Measurements from ENCODE around the gene CELSR2.

CELSR2 gene

DNA sequence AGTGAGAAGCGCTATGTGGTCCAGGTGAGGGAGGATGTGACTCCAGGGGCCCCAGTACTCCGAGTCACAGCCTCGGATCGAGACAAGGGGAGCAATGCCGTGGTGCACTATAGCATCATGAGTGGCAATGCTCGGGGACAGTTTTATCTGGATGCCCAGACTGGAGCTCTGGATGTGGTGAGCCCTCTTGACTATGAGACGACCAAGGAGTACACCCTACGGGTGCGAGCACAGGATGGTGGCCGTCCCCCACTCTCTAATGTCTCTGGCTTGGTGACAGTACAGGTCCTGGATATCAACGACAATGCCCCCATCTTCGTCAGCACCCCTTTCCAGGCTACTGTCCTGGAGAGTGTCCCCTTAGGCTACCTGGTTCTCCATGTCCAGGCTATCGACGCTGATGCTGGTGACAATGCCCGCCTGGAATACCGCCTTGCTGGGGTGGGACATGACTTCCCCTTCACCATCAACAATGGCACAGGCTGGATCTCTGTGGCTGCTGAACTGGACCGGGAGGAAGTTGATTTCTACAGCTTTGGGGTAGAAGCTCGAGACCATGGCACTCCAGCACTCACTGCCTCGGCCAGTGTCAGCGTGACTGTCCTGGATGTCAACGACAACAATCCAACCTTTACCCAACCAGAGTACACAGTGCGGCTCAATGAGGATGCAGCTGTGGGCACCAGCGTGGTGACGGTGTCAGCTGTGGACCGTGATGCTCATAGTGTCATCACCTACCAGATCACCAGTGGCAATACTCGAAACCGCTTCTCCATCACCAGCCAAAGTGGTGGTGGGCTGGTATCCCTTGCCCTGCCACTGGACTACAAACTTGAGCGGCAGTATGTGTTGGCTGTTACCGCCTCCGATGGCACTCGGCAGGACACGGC, 2.2 kb downstream of the CELSR2 start:
- DNase-seq = no peak

DNA sequence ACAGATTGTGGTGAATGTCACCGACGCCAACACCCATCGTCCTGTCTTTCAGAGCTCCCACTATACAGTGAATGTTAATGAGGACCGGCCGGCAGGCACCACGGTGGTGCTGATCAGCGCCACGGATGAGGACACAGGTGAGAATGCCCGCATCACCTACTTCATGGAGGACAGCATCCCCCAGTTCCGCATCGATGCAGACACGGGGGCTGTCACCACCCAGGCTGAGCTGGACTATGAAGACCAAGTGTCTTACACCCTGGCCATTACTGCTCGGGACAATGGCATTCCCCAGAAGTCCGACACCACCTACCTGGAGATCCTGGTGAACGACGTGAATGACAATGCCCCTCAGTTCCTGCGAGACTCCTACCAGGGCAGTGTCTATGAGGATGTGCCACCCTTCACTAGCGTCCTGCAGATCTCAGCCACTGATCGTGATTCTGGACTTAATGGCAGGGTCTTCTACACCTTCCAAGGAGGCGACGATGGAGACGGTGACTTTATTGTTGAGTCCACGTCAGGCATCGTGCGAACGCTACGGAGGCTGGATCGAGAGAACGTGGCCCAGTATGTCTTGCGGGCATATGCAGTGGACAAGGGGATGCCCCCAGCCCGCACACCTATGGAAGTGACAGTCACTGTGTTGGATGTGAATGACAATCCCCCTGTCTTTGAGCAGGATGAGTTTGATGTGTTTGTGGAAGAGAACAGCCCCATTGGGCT, 3.0 kb downstream of the CELSR2 start:
- DNase-seq = no peak

DNA sequence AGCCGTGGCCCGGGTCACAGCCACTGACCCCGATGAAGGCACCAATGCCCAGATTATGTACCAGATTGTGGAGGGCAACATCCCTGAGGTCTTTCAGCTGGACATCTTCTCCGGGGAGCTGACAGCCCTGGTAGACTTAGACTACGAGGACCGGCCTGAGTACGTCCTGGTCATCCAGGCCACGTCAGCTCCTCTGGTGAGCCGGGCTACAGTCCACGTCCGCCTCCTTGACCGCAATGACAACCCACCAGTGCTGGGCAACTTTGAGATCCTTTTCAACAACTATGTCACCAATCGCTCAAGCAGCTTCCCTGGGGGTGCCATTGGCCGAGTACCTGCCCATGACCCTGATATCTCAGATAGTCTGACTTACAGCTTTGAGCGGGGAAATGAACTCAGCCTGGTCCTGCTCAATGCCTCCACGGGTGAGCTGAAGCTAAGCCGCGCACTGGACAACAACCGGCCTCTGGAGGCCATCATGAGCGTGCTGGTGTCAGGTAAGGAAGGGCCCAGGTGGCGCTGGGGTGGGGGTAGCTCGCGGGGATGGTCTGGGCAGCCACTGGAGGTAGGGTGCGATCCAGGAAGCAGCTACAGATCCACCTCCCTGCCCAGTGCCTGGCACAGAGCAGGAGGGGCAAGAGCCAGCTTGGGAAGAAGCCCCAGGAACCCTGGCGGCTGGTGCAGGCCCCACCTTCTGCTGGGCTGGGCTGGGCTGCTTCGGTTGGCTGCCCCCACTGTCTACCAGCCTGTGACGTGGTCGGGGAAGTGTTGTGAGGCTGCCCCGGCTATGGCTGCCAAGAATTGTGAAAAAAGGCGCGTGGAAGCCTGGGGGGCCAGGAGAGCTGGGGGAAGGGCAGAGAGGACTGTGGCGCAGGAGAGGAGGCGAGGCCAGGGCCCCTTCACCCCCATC, 3.8 kb downstream of the CELSR2 start:
- no peak for DNase-seq

DNA sequence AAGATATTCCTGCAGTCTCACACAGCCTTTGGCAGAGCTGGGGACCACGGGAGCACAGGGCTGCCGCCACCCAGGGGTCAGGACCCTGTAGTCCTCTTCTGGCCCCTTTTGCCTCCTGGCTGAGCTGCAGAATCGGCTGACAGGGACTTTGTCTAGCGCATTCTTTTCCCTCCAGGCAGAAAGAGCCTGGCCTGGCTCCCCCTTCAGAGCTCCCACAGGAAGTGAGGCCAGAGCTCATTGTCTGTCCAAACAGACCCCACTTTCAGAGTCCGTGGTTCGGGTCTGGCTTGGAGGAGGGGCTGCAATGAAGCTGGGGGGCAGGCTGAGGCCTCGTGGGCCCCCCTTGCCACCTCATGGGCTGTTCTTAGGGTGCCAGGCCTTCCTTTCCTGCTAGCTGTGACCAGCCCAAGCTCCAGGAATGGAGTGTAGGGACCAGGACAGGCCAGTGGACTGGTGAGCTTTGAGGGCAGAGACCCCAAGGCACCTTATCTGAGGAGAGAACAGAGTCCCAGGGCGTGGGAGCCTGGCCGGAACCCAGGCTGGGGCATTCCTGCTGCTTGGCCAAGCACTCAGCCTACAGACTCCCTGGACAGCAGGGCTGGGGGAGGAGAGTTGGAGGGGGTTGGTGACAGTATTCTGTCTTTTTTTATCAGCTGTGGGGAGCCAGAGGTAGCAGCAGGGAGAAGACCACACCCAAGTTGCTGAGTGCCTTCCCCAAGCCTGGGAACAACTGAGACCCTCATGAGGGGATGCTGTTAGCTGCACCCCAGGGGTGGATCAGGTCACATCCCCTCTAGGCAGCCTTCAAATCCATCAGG, 4.7 kb downstream of the CELSR2 start:
- no peak for DNase-seq

DNA sequence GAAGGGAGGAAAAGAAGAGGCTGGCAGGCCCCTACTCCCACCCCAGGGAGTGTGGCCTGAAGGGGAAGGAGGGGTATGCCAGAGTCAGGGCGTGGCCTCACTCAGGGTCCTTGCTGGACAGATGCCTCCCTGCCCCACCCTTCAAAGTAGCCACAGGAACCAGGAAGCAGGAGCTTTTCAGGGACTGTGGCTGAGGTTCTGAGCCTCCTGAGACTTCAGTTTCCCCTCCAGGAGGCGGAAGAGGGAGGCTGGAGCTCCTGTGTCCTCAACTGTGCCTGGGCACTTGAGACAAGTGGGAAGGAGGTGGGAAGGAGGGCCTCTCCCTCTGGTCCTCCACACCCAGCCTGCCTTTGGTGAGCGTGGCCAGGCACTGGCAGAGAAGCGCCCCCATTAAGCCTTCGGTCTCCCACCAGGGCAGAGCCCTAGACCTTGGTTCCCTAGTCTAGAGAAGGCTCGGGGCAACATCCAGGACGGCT, 5.3 kb downstream of the CELSR2 start:
- no peak for DNase-seq

DNA sequence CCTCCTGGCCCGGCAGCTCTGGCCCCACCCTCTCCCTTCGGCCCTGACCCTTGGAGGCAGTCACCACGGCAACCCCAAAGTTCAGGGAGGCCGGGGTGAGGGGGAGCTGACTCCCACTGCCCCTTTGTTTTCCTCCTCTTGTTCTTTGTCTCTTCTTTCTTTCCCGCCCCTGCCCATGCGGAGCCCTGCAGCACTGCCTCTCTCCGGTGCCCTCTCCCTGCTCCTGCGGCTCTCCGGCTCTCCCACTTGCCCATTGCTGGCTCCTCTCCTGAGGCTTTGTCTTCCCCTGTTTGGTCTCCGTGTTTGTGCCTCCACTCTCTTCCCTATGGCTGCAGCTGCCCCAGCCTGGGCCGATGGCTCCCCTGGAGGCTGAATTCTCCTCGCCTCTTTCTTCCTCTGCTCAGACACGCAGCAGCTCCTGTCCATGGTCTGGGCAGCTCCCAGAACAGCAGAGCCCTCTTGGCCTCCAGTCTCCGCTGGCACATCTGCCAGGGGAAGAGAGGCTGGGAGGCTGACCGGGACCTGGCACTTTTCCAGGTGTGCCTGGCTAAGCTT, 5.8 kb downstream of the CELSR2 start:
- DNase-seq = no peak

DNA sequence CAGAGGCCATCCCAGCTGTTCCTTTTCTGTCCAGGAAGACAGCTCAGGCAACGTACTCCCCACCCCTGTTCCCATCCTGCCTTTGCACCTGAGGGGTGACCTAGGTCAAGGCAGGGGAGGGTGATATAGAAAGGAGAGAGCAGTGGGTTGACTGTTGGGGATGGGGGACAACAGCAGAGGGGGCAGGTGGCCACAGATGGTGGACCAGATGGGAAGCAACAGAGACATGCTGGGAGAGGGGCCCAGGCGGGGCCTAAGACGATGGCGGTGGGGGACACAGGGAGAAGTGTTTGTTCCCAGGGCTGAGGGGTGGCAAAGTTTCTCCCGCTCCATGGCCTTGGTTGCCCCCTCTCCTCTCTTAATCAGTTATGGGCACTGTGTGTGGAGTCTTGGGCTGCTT, 6.3 kb downstream of the CELSR2 start:
- no peak for DNase-seq

DNA sequence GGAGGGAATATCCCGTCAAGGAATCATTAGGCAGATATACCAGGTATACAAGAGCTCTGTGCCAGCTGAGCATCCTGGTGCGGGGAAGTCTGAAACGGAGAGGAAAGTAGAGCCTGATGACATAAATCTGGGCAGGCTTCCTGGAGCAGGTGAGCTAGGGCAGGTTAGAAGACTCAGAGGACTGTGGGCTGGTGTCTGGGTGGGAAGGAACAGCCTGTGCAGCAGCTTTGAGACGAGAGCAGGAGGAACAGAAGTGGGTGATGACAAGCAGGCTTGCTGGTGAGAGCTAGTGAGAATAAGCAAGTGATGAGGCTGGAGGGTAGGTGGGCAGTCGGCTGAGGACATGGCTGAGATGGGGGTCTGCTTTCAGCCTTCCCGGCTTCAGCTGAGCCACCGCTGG, 6.7 kb downstream of the CELSR2 start:
- no peak for DNase-seq

DNA sequence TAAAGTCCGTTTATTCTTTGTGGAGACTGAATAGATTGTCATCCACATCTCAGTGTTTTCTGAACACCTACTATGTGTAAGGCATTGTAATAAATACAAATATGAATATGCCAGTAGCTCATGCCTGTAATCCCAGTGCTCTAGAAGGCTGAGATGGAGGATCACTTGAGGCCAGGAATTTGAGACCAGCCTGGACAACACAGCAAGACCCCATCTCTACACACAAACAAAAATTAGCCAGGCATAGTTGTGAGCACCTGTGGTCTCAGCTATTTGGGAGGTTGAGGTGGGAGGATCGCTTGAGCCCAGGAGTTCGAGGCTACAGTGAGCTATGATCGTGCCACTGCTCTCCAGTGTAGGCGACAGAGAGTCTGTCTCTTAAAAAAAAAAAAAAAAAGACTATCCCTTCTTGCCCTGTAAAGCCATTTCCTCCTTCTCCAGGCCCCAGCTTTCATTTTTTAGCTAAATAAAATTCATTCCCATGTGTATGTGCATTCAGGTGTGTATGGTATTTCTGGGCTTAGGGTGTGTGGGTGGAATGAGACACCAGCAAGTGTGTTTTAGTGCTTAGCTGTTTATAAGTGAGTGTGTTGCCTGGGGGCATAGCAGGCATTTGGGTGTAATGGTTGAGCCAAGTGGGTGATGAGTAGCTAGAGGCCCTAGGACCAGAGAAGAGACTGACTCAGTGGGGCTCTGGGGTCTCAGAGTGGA, 7.8 kb downstream of the CELSR2 start:
- no peak for DNase-seq

DNA sequence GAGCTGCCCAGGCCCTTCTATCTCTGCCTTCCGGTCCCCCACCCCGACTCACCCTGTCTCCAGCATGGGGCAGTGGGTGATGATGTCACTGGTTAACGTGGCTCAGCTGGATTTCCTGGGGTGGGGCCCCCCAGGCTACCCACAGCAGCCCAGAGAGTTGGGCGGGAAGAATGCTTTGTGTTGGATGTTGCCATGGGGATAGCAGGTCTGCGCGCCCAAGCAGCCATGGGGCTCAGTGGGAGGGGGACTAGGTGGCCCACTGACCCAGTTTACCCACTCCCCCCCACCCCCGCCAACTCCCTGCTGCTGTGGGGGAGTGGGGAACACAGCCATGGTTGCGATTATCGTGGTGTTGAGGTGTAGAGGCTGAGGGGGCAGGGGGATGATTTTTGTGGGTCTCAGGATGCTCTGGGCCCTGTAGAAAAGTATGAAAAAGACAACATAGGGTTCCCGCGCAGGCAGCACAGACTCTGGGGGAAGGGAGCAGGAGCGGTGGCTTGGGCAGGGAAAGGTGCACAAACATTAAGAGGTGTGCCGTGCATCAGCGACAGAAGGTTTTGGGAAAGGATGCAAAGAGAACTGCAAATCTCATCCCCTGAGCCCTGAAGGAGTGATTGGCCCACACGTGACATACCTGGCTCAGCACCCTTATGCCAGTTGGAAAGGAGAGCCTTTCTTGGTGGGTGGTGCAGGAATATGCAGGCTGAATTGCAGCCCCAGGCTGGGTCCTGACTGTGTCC, 8.5 kb downstream of the CELSR2 start:
- no peak for DNase-seq

DNA sequence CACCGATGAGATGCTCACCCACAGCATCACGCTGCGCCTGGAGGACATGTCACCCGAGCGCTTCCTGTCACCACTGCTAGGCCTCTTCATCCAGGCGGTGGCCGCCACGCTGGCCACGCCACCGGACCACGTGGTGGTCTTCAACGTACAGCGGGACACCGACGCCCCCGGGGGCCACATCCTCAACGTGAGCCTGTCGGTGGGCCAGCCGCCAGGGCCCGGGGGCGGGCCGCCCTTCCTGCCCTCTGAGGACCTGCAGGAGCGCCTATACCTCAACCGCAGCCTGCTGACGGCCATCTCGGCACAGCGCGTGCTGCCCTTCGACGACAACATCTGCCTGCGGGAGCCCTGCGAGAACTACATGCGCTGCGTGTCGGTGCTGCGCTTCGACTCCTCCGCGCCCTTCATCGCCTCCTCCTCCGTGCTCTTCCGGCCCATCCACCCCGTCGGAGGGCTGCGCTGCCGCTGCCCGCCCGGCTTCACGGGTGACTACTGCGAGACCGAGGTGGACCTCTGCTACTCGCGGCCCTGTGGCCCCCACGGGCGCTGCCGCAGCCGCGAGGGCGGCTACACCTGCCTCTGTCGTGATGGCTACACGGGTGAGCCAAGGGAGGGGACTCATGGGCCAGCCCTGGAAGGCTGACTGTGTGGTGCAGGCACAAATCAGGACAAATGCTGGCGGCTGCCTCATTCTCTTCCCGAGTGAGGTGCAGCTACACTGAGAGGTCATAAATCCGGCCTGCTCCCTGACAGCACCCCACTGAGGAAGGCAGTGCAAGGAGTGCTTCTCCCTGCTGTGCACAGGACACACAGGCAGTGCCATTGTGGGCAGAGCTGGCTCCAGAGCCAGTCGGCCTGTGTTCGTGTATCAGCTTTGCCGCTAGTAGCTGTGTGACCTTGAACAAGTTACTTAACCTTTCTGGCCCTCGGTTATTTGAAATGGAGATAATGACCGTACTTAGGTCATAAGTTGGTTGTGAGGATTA, 9.4 kb downstream of the CELSR2 start:
- DNase-seq = no peak

DNA sequence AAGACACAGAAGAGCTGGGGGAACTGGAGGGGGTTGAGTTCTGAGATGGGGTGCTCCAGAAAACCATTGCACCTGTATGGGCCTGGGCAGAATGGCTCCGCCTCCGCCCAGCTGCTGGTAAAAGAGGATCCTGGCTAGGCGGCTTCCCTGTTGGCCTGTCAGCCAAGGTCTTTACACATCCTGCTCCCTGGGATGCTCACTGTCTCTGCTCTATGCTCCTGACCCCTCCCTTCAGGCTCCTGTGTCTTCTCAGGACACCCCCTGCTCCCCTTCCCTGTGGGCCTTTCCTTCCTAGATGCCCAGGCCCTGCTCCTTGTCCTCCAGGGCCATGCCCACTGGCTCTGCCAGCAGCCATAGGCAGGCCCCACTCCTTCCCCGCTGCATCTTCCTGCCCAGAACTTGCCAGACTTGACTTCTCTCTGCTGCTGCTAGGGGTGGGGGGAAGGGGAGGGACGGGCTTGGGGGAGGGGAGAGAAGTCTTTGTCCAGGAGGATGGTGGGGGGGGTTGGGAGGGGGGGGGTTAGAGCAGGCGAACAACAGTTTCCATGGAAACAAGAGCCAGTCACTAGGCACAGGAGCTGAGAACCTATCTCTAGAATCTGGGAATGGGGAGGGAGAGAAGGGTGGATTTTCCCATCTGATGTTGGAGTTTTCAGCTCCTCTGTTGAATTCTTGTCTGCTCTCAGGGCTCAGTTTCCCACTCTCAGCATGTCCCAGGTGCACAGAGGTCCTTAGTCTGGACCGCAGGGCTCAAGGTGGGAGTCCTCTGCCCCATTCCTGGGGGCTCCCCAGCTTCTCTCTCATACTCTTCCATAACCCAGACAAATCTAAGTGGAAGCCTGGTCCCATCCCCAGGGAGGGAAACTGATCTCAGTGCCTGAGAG, 10.6 kb downstream of the CELSR2 start:
- DNase-seq = no peak

DNA sequence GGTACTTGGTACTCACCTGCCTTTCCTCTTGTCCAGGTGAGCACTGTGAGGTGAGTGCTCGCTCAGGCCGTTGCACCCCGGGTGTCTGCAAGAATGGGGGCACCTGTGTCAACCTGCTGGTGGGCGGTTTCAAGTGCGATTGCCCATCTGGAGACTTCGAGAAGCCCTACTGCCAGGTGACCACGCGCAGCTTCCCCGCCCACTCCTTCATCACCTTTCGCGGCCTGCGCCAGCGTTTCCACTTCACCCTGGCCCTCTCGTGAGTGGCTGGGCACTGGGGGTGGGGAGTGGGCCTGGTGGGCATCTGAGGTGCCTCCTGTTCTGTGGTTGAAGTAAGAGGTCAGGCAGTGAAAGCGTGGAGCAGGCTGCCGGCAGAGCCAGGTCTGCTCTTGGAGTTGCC, 11.7 kb downstream of the CELSR2 start:
- no peak for DNase-seq

DNA sequence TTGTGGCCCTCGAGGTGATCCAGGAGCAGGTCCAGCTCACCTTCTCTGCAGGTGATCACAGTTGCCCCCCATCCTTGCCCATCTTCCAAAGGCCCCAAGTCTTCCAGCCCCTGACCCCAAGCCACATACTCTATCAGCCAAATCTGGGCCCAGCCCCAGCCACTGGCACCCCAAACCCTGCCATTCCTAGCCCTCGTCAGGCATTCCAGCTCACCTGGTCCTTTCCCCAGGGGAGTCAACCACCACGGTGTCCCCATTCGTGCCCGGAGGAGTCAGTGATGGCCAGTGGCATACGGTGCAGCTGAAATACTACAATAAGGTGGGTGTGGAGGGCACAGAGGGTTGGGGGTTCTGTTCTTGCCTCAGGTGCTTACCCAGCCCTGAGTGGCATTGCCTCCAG, 12.2 kb downstream of the CELSR2 start:
- no peak for DNase-seq

DNA sequence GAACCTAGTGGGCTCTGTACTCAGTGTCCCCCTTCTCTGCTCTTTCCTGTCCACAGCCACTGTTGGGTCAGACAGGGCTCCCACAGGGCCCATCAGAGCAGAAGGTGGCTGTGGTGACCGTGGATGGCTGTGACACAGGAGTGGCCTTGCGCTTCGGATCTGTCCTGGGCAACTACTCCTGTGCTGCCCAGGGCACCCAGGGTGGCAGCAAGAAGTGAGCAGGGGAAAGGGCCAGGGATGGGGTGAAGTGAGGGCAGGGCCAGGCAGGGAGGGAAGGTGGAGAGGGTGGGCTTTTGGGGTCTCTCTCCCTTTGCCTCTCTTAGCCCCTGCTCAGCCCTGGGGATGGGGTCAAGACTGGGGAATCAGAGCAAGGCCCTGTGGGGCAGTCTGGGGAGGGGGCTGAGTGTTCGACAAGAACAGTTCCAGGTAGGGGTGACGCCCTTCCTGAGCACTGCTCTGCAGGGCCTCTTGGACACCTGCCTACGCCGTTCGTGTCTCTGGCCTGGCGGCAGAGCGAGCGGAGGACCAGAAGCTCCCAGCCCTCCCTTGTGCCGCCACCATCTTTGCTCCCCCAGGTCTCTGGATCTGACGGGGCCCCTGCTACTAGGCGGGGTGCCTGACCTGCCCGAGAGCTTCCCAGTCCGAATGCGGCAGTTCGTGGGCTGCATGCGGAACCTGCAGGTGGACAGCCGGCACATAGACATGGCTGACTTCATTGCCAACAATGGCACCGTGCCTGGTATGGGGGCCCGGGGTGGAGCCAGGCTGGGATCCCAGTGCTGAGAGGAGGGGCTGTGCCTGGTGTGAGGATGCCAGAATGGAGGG, 13.1 kb downstream of the CELSR2 start:
- DNase-seq = no peak

DNA sequence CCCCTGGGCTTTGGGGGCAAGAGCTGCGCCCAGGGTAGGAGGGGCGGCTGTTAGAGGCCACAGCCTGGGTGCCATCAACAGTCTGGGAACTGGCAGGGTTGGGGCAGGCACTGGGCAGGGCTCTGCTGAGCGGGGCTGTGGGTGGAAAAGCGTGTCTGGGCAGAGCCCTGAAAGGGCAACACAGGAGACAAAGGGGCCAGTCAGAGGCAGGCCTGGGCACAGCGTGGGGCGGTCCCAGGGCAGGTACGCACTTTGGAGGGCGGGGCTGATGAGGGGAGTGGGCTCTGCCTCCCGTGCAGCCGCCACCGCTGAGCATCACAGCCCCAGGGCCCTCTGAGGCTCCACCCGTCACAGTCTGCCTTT, 13.9 kb downstream of the CELSR2 start:
- DNase-seq = no peak

Data from fibroblast of skin of abdomen (primary cell).